GM18907 (cell line): ENCODE data around the gene GPHB5.

Experiments used
- ATAC-seq: cut with Tn5 transposase; IDR thresholded peaks from one replicate; pipeline ENCODE4 v1.9.1; 2021; ENCODE audit warnings: mild to moderate bottlenecking, moderate library complexity; ENCODE audit not compliant: unreplicated experiment

GPHB5 gene

DNA sequence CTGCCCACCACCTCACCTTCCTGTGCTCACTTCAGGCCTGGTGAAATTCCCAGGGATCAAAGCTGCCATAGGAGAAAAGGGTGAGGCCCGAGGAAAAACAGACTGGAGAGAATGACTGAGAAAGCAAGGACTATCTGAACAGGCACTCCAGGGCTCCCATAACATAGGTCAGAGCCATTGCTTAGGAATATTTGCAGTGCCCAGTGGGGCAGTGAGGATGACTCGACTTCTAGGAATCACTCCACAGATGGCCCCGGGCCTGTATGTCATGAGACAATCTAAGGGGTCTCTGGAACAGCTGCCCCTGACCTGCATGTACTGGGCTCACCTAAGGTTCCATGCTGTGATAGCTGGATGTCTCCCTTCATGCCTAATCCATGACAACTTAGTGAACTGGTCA, 51.6 kb downstream of the GPHB5 start:
- no peak for ATAC-seq

DNA sequence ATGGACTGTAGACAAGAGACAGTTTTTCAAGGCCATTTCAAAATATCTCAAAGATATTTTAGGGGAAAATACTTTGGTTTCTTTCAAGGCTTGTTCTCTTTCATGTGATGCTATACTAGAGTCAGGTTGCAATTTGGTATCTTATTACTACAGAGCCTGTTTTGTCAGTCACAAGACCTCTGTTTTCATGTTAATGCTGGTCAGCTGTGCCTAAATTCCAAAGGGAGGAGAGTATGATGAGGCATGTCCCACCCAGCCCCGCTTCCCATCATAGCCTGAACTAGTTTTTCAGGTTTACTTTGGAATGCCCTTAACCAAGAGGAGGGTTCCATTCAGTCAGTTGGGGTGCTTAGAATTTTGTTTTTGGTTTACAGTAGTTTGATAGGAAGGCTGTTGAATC, 52.6 kb downstream of the GPHB5 start:
- no peak for ATAC-seq
